Hepatocyte (in vitro differentiated cells): ENCODE measurements around the gene MARCHF9. TPM values are rescaled to one million over a fixed set of nuclear protein-coding genes. Genes with fewer than 3 reads are reported as not detected.

Experiments
- DNase-seq: peaks from one replicate; pipeline ENCODE4 v3.0.0-alpha.2; 2016; ENCODE audit warnings: low spot score
- H2AFZ ChIP-seq: fragments of 200-600 bp; sonication (generic); 2 replicates; pipeline ENCODE4 v1.6.0; 2016; ENCODE audit warnings: antibody characterized with exemption, mild to moderate bottlenecking
- H3K27ac ChIP-seq: fragments of 200-600 bp; sonication (generic); 2 replicates; pipeline ENCODE4 v1.5.1; 2016; ENCODE audit warnings: mild to moderate bottlenecking
- H3K27me3 ChIP-seq: fragments of 200-600 bp; sonication (generic); 2 replicates; pipeline ENCODE4 v1.6.1; 2016
- H3K36me3 ChIP-seq: fragments of 200-600 bp; sonication (generic); replicated peaks from 2 replicates; pipeline ENCODE4 v1.5.1; 2016; ENCODE audit warnings: low read depth; ENCODE audit not compliant: insufficient read depth
- H3K4me1 ChIP-seq: fragments of 200-600 bp; sonication (generic); 2 replicates; pipeline ENCODE4 v1.5.1; 2016; ENCODE audit warnings: mild to moderate bottlenecking, moderate library complexity; ENCODE audit not compliant: insufficient read depth
- H3K4me2 ChIP-seq: fragments of 200-600 bp; sonication (generic); 2 replicates; pipeline ENCODE4 v1.6.0; 2016
- H3K4me3 ChIP-seq: fragments of 200-600 bp; sonication (generic); 2 replicates; pipeline ENCODE4 v1.5.1; 2016; ENCODE audit warnings: mild to moderate bottlenecking
- H3K79me2 ChIP-seq: fragments of 200-600 bp; sonication (generic); 2 replicates; pipeline ENCODE4 v1.6.0; 2017; ENCODE audit warnings: mild to moderate bottlenecking
- H3K9me2 ChIP-seq: fragments of 200-600 bp; sonication (generic); replicated peaks from 2 replicates; pipeline ENCODE4 v1.6.0; 2017; ENCODE audit warnings: mild to moderate bottlenecking; ENCODE audit not compliant: insufficient read depth
- H3K9me3 ChIP-seq: fragments of 200-600 bp; sonication (generic); 2 replicates; pipeline ENCODE4 v1.5.1; 2016; ENCODE audit warnings: low read depth, mild to moderate bottlenecking
- H4K20me1 ChIP-seq: fragments of 200-600 bp; sonication (generic); 2 replicates; pipeline ENCODE4 v1.6.0; 2016; ENCODE audit warnings: mild to moderate bottlenecking; ENCODE audit not compliant: insufficient read depth, poor library complexity, severe bottlenecking
- CTCF ChIP-seq: fragments of 200-600 bp; sonication (generic); IDR thresholded peaks from 2 replicates; pipeline ENCODE4 v1.5.1; 2016; ENCODE audit warnings: antibody characterized with exemption, mild to moderate bottlenecking; ENCODE audit not compliant: poor library complexity
- EZH2 ChIP-seq: fragments of 200-600 bp; sonication (generic); IDR thresholded peaks from 2 replicates; pipeline ENCODE4 v1.6.1; 2016; ENCODE audit warnings: antibody characterized with exemption, mild to moderate bottlenecking, borderline replicate concordance
- EZH2phosphoT487 ChIP-seq: fragments of 200-600 bp; sonication (generic); IDR thresholded peaks from one replicate; pipeline ENCODE4 v1.6.1; 2018; ENCODE audit warnings: antibody characterized with exemption, mild to moderate bottlenecking, low read depth, moderate library complexity; ENCODE audit not compliant: unreplicated experiment, severe bottlenecking
- WGBS: methylation state at CpG from one replicate; pipeline ENCODE4 v1.1.6; 2016; ENCODE audit warnings: low lambda C conversion rate; ENCODE audit errors: missing lambda C conversion rate; 5-methylcytosine and 5-hydroxymethylcytosine counted together
- polyA plus RNA-seq: library from polyadenylated mRNA; unstranded; fragments of >200 nt; fragmentation: Nextera tagmentation; extraction: Ambion mirVana; gene quantifications from 2 replicates; pipeline ENCODE4 v1.2.1, GENCODE V29; 2016
- total RNA-seq: library from RNA; depleted of rRNA; stranded (reverse); fragments of >200 nt; gene quantifications from 2 replicates; pipeline ENCODE4 v1.2.3, GENCODE V29; 2014

Gene MARCHF9
- total and polyA plus RNA-seq, 2 experiments from 2014 or later: 13.6 to 16.9 TPM

- peaks cover 8% of the 10 kb centered on the region for H3K79me2 ChIP-seq
- peaks cover 4% of the 10 kb centered on the region for H3K4me1 ChIP-seq
- H3K36me3 ChIP-seq: no peaks in the 10 kb centered on the region
- H3K9me3 ChIP-seq: no peaks in the 10 kb centered on the region
- H3K9me2 ChIP-seq: no peaks in the 10 kb centered on the region
- H3K27me3 ChIP-seq: peaks cover 11% of the 10 kb centered on the region
- TF ChIP-seq EZH2: no peak
- TF ChIP-seq EZH2phosphoT487: no peak
- no peak for TF ChIP-seq CTCF
- DNase-seq: no peak
- H3K4me3 ChIP-seq: no peak overlapping the region
- H3K4me2 ChIP-seq: no peak overlapping the region
- H3K27ac ChIP-seq: no peak overlapping the region
- WGBS: 92% methylated on average over 25 of the region's 25 CpGs
- peaks cover 9% of the 10 kb centered on the region for H4K20me1 ChIP-seq
- H2AFZ ChIP-seq: no peak overlapping the region
Measured at GRCh38 chr12:57758552-57759359, 3.9 kb downstream of the MARCHF9 start.

- WGBS: 37% methylated on average over 3 of the region's 3 CpGs
- peaks cover 18% of the 10 kb centered on the region for H3K27me3 ChIP-seq
- peak; percentile 56 for DNase-seq
- no peaks in the 10 kb centered on the region for H3K9me3 ChIP-seq
- no peaks in the 10 kb centered on the region for H3K9me2 ChIP-seq
- H3K36me3 ChIP-seq: no peaks in the 10 kb centered on the region
- no peak overlapping the region for H2AFZ ChIP-seq
- H3K4me3 ChIP-seq: no peak overlapping the region
- no peak for TF ChIP-seq EZH2
- TF ChIP-seq EZH2phosphoT487: no peak
- peak; percentile 46 for TF ChIP-seq CTCF
- peaks cover 8% of the 10 kb centered on the region for H3K79me2 ChIP-seq
- no peak overlapping the region for H3K27ac ChIP-seq
- H4K20me1 ChIP-seq: peaks cover 9% of the 10 kb centered on the region
- H3K4me2 ChIP-seq: no peak overlapping the region
- peaks cover under 1% of the 10 kb centered on the region for H3K4me1 ChIP-seq
Measured at GRCh38 chr12:57759360-57759980, 4.6 kb downstream of the MARCHF9 start.

GRCh38 chr12:57760347-57760982 is 5.6 kb downstream of the MARCHF9 start:
- Histone ChIP-seq H3K79me2 (peaks cover 8% of the 10 kb centered on the region), H3K27me3 (peaks cover 28% of the 10 kb centered on the region), H3K4me2 (no peak overlapping the region)

More at GRCh38 chr12:57760347-57760982, 5.6 kb downstream of the MARCHF9 start:
- no peaks in the 10 kb centered on the region for H3K36me3 ChIP-seq
- TF ChIP-seq CTCF (no peak), EZH2 (no peak), EZH2phosphoT487 (no peak)
- 87% methylated on average over 3 of the region's 3 CpGs for WGBS
- no peak for DNase-seq
- no peak overlapping the region for H3K4me3 ChIP-seq
- H4K20me1 ChIP-seq: peaks cover 9% of the 10 kb centered on the region
- H3K9me3 ChIP-seq: no peaks in the 10 kb centered on the region
- peaks cover 9% of the 10 kb centered on the region for H3K4me1 ChIP-seq
- no peak overlapping the region for H2AFZ ChIP-seq
- no peaks in the 10 kb centered on the region for H3K9me2 ChIP-seq
- H3K27ac ChIP-seq: no peak overlapping the region
